ENCODE results near the gene TMEM147.

Gene TMEM147

DNA sequence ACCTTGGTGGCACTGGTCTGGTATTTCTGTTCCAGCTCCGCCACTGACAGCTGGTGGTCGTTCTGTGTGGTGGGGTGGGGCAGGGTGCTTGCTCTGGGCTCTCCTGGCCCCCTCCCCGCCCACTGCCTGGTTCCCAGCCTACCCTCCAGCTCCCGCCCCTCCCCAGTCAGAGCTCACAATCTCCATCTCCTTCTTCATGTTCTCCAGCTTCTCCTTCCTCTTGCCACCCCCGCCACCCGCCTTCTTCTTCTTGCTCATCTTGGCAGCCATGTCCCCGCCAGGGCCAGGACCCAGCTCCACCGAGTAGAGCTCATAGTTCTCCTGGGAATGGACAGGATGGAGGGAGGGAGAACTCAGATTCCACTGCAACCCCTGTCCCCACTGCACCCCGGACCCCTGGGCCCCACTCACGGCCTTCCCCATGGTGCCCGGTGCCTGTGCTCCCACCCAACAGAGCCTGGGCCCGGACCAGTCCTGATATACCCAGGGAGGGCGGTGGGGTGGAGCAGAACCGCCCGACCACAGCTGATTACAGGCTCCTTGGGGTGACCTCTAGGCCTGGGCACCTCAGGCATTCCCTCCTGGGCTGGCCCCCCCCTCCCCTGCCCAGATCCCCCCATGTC lies 17.9 kb downstream of the TMEM147 start, which contains the start of gene ATP4A:
TSS of gene ATP4A (minus strand) at position 452 of the 623 bp plus-strand sequence. CDS start at position 423, 29 bp downstream.
- DNase-seq: no peak
- Histone ChIP-seq H3K9me3 (ENCODE audit: insufficient read depth, low read length, severe bottlenecking) (no peaks in the 10 kb centered on the region), H2AFZ (ENCODE audit: low read depth, low read length) (no peak within 1 kb of the TSS), H3K9ac (ENCODE audit: low read depth, low read length) (no peak within 1 kb of the TSS), H3K4me3 (ENCODE audit: low read depth in 1 of 2, low read length in 2 of 2) (no peak within 1 kb of the TSS), H4K20me1 (ENCODE audit: insufficient read depth, low read length) (no peaks in the 10 kb centered on the region), H3K27me3 (ENCODE audit: insufficient read depth, low read length, poor library complexity) (no peaks in the 10 kb centered on the region), H3K79me2 (ENCODE audit: insufficient read depth, low read length) (no peaks in the 10 kb centered on the region), H3K27ac (ENCODE audit: low read length) (no peak within 1 kb of the TSS), H3K36me3 (ENCODE audit: insufficient read depth, low read length) (no peaks in the 10 kb centered on the region), H3K4me2 (ENCODE audit: insufficient read depth, low read length) (no peak within 1 kb of the TSS), H3K4me1 (ENCODE audit: insufficient read depth, low read length) (no peaks in the 10 kb centered on the region)
- no peak for TF ChIP-seq EZH2 (IDR thresholded peaks at IDR 0.05; ENCODE audit: borderline replicate concordance, low read depth, low read length, severe bottlenecking)
- no peak for ATAC-seq (ENCODE audit: insufficient read depth, low read depth)

- Histone ChIP-seq H3K4me2 (ENCODE audit: insufficient read depth, low read length) (no peak overlapping the region), H3K27me3 (ENCODE audit: insufficient read depth, low read length, poor library complexity) (no peaks in the 10 kb centered on the region), H3K27ac (ENCODE audit: low read length) (no peak overlapping the region), H3K9ac (ENCODE audit: low read depth, low read length) (no peak overlapping the region), H2AFZ (ENCODE audit: low read depth, low read length) (no peak overlapping the region; the same call in 1 of the 2 replicates), H3K9me3 (ENCODE audit: insufficient read depth, low read length, severe bottlenecking) (no peaks in the 10 kb centered on the region), H3K4me3 (ENCODE audit: low read depth in 1 of 2, low read length in 2 of 2) (no peak overlapping the region), H3K79me2 (ENCODE audit: insufficient read depth, low read length) (no peaks in the 10 kb centered on the region), H3K4me1 (ENCODE audit: insufficient read depth, low read length) (no peaks in the 10 kb centered on the region), H4K20me1 (ENCODE audit: insufficient read depth, low read length) (no peaks in the 10 kb centered on the region), H3K36me3 (ENCODE audit: insufficient read depth, low read length) (no peaks in the 10 kb centered on the region)
- no peak for ATAC-seq (ENCODE audit: insufficient read depth, low read depth)
- no peak for DNase-seq
- TF ChIP-seq, protein P1, sequence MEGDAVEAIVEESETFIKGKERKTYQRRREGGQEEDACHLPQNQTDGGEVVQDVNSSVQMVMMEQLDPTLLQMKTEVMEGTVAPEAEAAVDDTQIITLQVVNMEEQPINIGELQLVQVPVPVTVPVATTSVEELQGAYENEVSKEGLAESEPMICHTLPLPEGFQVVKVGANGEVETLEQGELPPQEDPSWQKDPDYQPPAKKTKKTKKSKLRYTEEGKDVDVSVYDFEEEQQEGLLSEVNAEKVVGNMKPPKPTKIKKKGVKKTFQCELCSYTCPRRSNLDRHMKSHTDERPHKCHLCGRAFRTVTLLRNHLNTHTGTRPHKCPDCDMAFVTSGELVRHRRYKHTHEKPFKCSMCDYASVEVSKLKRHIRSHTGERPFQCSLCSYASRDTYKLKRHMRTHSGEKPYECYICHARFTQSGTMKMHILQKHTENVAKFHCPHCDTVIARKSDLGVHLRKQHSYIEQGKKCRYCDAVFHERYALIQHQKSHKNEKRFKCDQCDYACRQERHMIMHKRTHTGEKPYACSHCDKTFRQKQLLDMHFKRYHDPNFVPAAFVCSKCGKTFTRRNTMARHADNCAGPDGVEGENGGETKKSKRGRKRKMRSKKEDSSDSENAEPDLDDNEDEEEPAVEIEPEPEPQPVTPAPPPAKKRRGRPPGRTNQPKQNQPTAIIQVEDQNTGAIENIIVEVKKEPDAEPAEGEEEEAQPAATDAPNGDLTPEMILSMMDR (IDR thresholded peaks at IDR 0.05; ENCODE audit: borderline replicate concordance, extremely low read depth, low read length, poor library complexity, severe bottlenecking): no peak
- TF ChIP-seq EZH2 (IDR thresholded peaks at IDR 0.05; ENCODE audit: borderline replicate concordance, low read depth, low read length, severe bottlenecking): no peak
Measured at GRCh38 chr19:35565016-35565856, 19.8 kb downstream of the TMEM147 start.

DNA sequence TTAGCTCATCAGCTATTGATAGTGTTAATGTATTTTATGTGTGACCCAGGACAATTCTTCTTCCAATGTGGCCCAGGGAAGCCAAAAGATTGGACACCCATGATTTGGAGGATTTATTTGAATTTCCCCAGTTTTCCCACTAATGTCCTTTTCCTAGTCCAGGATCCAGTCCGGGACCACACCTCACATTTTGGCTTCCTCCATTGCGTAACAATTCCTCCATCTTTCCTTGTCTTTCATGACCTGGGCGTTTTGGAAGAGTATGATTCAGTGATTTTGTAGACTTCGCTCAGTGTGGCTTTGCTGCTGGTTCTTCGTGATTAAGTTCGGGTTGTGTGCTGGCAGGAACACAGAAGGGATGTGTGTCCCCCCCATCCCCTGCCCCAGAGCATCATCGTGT lies 21.3 kb downstream of the TMEM147 start:
- no peak overlapping the region for H3K4me3 ChIP-seq (ENCODE audit: low read depth in 1 of 2, low read length in 2 of 2)
- DNase-seq (no peak), ATAC-seq (ENCODE audit: insufficient read depth, low read depth) (no peak)
- no peak overlapping the region for H3K27ac ChIP-seq (ENCODE audit: low read length)
- no peaks in the 10 kb centered on the region for H3K9me3 ChIP-seq (ENCODE audit: insufficient read depth, low read length, severe bottlenecking)
- H2AFZ ChIP-seq (ENCODE audit: low read depth, low read length): no peak overlapping the region
- no peaks in the 10 kb centered on the region for H4K20me1 ChIP-seq (ENCODE audit: insufficient read depth, low read length)
- H3K36me3 ChIP-seq (ENCODE audit: insufficient read depth, low read length): no peaks in the 10 kb centered on the region
- no peak overlapping the region for H3K4me2 ChIP-seq (ENCODE audit: insufficient read depth, low read length)
- H3K9ac ChIP-seq (ENCODE audit: low read depth, low read length): no peak overlapping the region
- H3K27me3 ChIP-seq (ENCODE audit: insufficient read depth, low read length, poor library complexity): no peaks in the 10 kb centered on the region
- no peaks in the 10 kb centered on the region for H3K4me1 ChIP-seq (ENCODE audit: insufficient read depth, low read length)
- H3K79me2 ChIP-seq (ENCODE audit: insufficient read depth, low read length): no peaks in the 10 kb centered on the region
- TF ChIP-seq, protein P1 (IDR thresholded peaks at IDR 0.05; ENCODE audit: borderline replicate concordance, extremely low read depth, low read length, poor library complexity, severe bottlenecking): no peak
- TF ChIP-seq EZH2 (IDR thresholded peaks at IDR 0.05; ENCODE audit: borderline replicate concordance, low read depth, low read length, severe bottlenecking): no peak

DNA sequence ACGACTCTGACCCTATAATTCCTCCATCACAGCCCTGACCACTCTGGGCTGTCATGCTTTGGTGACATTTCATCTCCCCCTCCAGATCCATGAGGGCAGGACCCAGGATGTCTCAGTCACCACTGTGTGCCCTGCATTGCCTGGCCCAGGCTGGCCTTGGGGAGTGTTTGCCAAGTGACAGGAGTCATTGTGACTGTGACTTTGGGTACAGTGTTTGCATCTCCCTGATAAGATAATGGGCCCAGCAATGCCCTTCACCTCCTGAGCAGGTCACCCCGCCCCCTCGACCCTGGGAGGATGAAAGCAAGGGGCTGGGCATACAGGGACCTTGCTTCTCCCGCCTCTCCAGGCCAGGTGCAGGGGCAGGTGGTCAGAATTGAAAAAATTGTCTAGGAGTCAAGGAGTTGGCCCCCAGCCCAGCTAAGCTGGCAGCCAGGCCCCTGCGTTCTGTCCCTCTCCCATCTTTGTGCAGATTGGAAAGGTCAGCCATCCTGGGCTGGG lies 23.9 kb downstream of the TMEM147 start:
- Histone ChIP-seq H2AFZ (ENCODE audit: low read depth, low read length) (no peak overlapping the region), H3K36me3 (ENCODE audit: insufficient read depth, low read length) (no peaks in the 10 kb centered on the region), H3K4me1 (ENCODE audit: insufficient read depth, low read length) (no peaks in the 10 kb centered on the region), H3K4me2 (ENCODE audit: insufficient read depth, low read length) (no peak overlapping the region), H3K9ac (ENCODE audit: low read depth, low read length) (no peak overlapping the region), H3K27ac (ENCODE audit: low read length) (no peak overlapping the region), H3K79me2 (ENCODE audit: insufficient read depth, low read length) (no peaks in the 10 kb centered on the region), H3K27me3 (ENCODE audit: insufficient read depth, low read length, poor library complexity) (no peaks in the 10 kb centered on the region), H4K20me1 (ENCODE audit: insufficient read depth, low read length) (no peaks in the 10 kb centered on the region), H3K4me3 (ENCODE audit: low read depth in 1 of 2, low read length in 2 of 2) (no peak overlapping the region), H3K9me3 (ENCODE audit: insufficient read depth, low read length, severe bottlenecking) (no peaks in the 10 kb centered on the region)
- DNase-seq: no peak
- no peak for ATAC-seq (ENCODE audit: insufficient read depth, low read depth)
- no peak for TF ChIP-seq EZH2 (IDR thresholded peaks at IDR 0.05; ENCODE audit: borderline replicate concordance, low read depth, low read length, severe bottlenecking)
- TF ChIP-seq, protein P1 (IDR thresholded peaks at IDR 0.05; ENCODE audit: borderline replicate concordance, extremely low read depth, low read length, poor library complexity, severe bottlenecking): no peak

Data from DND-41 (cell line).